HG02678 (cell line): ENCODE results near the gene MUC5AC.
"Not testable (repeated sequence)": the region's sequence is repeated elsewhere in the genome, so short reads cannot be mapped to it uniquely, and the experiment has no call there.

Experiments
- ATAC-seq: cut with Tn5 transposase; IDR thresholded peaks from one replicate; pipeline ENCODE4 v1.9.1; 2021; ENCODE audit warnings: mild to moderate bottlenecking, moderate library complexity; ENCODE audit not compliant: unreplicated experiment

The MUC5AC gene

DNA sequence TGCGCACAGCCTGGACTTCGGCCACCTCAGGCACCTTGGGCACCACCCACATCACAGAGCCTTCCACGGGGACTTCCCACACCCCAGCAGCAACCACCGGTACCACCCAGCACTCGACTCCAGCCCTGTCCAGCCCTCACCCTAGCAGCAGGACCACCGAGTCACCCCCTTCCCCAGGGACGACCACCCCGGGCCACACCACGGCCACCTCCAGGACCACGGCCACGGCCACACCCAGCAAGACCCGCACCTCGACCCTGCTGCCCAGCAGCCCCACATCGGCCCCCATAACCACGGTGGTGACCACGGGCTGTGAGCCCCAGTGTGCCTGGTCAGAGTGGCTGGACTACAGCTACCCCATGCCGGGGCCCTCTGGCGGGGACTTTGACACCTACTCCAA is 91.2 kb downstream of the MUC5AC start:
- ATAC-seq = not testable (repeated sequence)

DNA sequence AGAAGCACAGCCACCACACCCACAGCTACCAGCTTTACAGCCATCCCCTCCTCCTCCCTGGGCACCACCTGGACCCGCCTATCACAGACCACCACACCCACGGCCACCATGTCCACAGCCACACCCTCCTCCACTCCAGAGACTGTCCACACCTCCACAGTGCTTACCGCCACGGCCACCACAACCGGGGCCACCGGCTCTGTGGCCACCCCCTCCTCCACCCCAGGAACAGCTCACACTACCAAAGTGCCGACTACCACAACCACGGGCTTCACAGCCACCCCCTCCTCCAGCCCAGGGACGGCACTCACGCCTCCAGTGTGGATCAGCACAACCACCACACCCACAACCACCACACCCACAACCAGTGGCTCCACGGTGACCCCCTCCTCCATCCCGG is 92.7 kb downstream of the MUC5AC start:
- not testable (repeated sequence) for ATAC-seq
